HepG2 (cell line): Measurements from ENCODE around the gene PPP1R7. TPM values are rescaled to one million over a fixed set of nuclear protein-coding genes. Genes with fewer than 3 reads are reported as not detected.
A peak's percentile ranks its signal among the peaks of the same experiment; 100 is the strongest.

Source experiments
- ATF5 ChIP-seq: sonication (generic); formaldehyde crosslinking; IDR thresholded peaks from 2 replicates; pipeline ENCODE4 v1.4.0; 2020; ENCODE audit warnings: mild to moderate bottlenecking, low read depth, missing genetic modification reagents
- BATF2 ChIP-seq: sonication (generic); formaldehyde crosslinking; IDR thresholded peaks from 2 replicates; pipeline ENCODE4 v1.8.0; 2022; ENCODE audit warnings: mild to moderate bottlenecking, missing genetic modification reagents, moderate library complexity
- BORCS8-MEF2B ChIP-seq: sonication (generic); formaldehyde crosslinking; IDR thresholded peaks from 2 replicates; pipeline ENCODE4 v1.8.0; 2022; ENCODE audit warnings: mild to moderate bottlenecking, missing genetic modification reagents
- GABPA ChIP-seq, 2 experiments: IDR thresholded peaks; 2 replicates each; pipeline ENCODE4 v1.6.1; 2011 to 2016; ENCODE audit warnings: low read depth in 2 of 2, low read length in 1 of 2, missing biosample characterization in 1 of 2, missing genetic modification characterization in 1 of 2
- GABPB1 ChIP-seq: IDR thresholded peaks from 2 replicates; pipeline ENCODE4 v1.6.1; 2016; ENCODE audit warnings: mild to moderate bottlenecking, missing genetic modification reagents, moderate library complexity, missing compliant biosample characterization
- HOXD1 ChIP-seq: sonication (generic); formaldehyde crosslinking; IDR thresholded peaks from 2 replicates; pipeline ENCODE4 v1.5.0; 2020; ENCODE audit warnings: missing genetic modification reagents
- KLF13 ChIP-seq: sonication (generic); formaldehyde crosslinking; IDR thresholded peaks from 2 replicates; pipeline ENCODE4 v1.4.0; 2020; ENCODE audit warnings: mild to moderate bottlenecking, missing genetic modification reagents
- NCOA2 ChIP-seq: sonication (generic); formaldehyde crosslinking; IDR thresholded peaks from 2 replicates; pipeline ENCODE4 v1.8.0; 2022; ENCODE audit warnings: inconsistent platforms
- NFATC3 ChIP-seq: sonication (generic); formaldehyde crosslinking; IDR thresholded peaks from 2 replicates; pipeline ENCODE4 v1.5.1; 2020; ENCODE audit warnings: mild to moderate bottlenecking, missing genetic modification reagents
- NFE2 ChIP-seq: sonication (generic); formaldehyde crosslinking; IDR thresholded peaks from 2 replicates; pipeline ENCODE4 v1.4.0; 2020; ENCODE audit warnings: missing genetic modification reagents
- NR1H2 ChIP-seq: sonication (generic); formaldehyde crosslinking; IDR thresholded peaks from 2 replicates; pipeline ENCODE4 v1.8.1; 2022; ENCODE audit warnings: low read depth, missing genetic modification reagents, borderline replicate concordance
- THRA ChIP-seq: sonication (generic); formaldehyde crosslinking; IDR thresholded peaks from 2 replicates; pipeline ENCODE4 v1.4.0; 2020; ENCODE audit warnings: missing genetic modification reagents, borderline replicate concordance
- ZNF143 ChIP-seq: sonication (generic); formaldehyde crosslinking; IDR thresholded peaks from 2 replicates; pipeline ENCODE4 v1.4.0; 2020; ENCODE audit warnings: missing genetic modification reagents
- ZNF652 ChIP-seq: IDR thresholded peaks from 2 replicates; pipeline ENCODE4 v1.6.1; 2016; ENCODE audit warnings: low read depth, borderline replicate concordance
- ZNF710 ChIP-seq: sonication (generic); formaldehyde crosslinking; IDR thresholded peaks from 2 replicates; pipeline ENCODE4 v1.5.0; 2020; ENCODE audit warnings: mild to moderate bottlenecking, missing genetic modification reagents, borderline replicate concordance
- polyA plus RNA-seq, 8 experiments: library from polyadenylated mRNA; depleted of rRNA in 3 of 8; stranded (reverse) in 7 of 8; unstranded in 1 of 8; fragments of >200 nt; fragmentation: Illumina TruSeq in 4 of 8; extraction: Trizol in 4 of 8; gene quantifications; 2 replicates each; pipeline versions ENCODE4 v1.2.1 to v1.2.3, GENCODE V29; 2011 to 2016; ENCODE audit warnings: low read depth in 4 of 8, missing spikeins in 1 of 8, mixed read lengths in 1 of 8; ENCODE audit not compliant: insufficient read depth in 1 of 8
- total RNA-seq, 5 experiments: library from RNA; depleted of rRNA; stranded (reverse); fragments of >200 nt; fragmentation: Illumina TruSeq; extraction: Trizol; gene quantifications; 2 replicates each; pipeline ENCODE4 v1.2.3, GENCODE V29; 2016; ENCODE audit warnings: low read depth in 1 of 5
- TF ChIP-seq, protein P1 (sequence below): IDR thresholded peaks from 2 replicates; pipeline ENCODE4 v1.4.0; 2020; ENCODE audit warnings: mild to moderate bottlenecking, missing genetic modification reagents
- TF ChIP-seq, protein P2 (sequence below): sonication (generic); formaldehyde crosslinking; IDR thresholded peaks from 2 replicates; pipeline ENCODE4 v1.5.1; 2020; ENCODE audit warnings: missing genetic modification reagents, mild to moderate bottlenecking, borderline replicate concordance

Gene PPP1R7
- total and polyA plus RNA-seq, 2 of the 13 experiments (the other 11 are each of a cell fraction or from before 2014, with no cell fraction given): 33.3 to 67.9 TPM

GRCh38 chr2:241218131-241219029 lies 68.1 kb downstream of the PPP1R7 start (continued):
- TF ChIP-seq, protein P1, sequence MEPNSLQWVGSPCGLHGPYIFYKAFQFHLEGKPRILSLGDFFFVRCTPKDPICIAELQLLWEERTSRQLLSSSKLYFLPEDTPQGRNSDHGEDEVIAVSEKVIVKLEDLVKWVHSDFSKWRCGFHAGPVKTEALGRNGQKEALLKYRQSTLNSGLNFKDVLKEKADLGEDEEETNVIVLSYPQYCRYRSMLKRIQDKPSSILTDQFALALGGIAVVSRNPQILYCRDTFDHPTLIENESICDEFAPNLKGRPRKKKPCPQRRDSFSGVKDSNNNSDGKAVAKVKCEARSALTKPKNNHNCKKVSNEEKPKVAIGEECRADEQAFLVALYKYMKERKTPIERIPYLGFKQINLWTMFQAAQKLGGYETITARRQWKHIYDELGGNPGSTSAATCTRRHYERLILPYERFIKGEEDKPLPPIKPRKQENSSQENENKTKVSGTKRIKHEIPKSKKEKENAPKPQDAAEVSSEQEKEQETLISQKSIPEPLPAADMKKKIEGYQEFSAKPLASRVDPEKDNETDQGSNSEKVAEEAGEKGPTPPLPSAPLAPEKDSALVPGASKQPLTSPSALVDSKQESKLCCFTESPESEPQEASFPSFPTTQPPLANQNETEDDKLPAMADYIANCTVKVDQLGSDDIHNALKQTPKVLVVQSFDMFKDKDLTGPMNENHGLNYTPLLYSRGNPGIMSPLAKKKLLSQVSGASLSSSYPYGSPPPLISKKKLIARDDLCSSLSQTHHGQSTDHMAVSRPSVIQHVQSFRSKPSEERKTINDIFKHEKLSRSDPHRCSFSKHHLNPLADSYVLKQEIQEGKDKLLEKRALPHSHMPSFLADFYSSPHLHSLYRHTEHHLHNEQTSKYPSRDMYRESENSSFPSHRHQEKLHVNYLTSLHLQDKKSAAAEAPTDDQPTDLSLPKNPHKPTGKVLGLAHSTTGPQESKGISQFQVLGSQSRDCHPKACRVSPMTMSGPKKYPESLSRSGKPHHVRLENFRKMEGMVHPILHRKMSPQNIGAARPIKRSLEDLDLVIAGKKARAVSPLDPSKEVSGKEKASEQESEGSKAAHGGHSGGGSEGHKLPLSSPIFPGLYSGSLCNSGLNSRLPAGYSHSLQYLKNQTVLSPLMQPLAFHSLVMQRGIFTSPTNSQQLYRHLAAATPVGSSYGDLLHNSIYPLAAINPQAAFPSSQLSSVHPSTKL (CRISPR knock-in tag): peak; percentile 23; the same call in 1 of the 2 replicates
- TF ChIP-seq ZNF710: peak; percentile 50
- no peak for TF ChIP-seq NFE2
- peak; percentile 80 for TF ChIP-seq GABPB1 (CRISPR knock-in tag)
- peak; percentile 89 for TF ChIP-seq BORCS8-MEF2B
- 0 out of 2 replicates have a peak, but pooled peaks have one; percentile 54 for TF ChIP-seq KLF13 (CRISPR knock-in tag)
- TF ChIP-seq NR1H2 (CRISPR knock-in tag): peak; percentile 74; the same call in 1 of the 2 replicates
- peak; percentile 90 for TF ChIP-seq BATF2 (CRISPR knock-in tag)
- TF ChIP-seq NCOA2 (CRISPR knock-in tag): no peak
- TF ChIP-seq ZNF652 (CRISPR knock-in tag): peak; percentile 82
- TF ChIP-seq THRA (CRISPR knock-in tag): peak; percentile 45; the same call in 1 of the 2 replicates
- TF ChIP-seq, protein P2, sequence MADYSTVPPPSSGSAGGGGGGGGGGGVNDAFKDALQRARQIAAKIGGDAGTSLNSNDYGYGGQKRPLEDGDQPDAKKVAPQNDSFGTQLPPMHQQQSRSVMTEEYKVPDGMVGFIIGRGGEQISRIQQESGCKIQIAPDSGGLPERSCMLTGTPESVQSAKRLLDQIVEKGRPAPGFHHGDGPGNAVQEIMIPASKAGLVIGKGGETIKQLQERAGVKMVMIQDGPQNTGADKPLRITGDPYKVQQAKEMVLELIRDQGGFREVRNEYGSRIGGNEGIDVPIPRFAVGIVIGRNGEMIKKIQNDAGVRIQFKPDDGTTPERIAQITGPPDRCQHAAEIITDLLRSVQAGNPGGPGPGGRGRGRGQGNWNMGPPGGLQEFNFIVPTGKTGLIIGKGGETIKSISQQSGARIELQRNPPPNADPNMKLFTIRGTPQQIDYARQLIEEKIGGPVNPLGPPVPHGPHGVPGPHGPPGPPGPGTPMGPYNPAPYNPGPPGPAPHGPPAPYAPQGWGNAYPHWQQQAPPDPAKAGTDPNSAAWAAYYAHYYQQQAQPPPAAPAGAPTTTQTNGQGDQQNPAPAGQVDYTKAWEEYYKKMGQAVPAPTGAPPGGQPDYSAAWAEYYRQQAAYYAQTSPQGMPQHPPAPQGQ (CRISPR knock-in tag): no peak
- no peak for TF ChIP-seq GABPA (IDR thresholded peaks at IDR 0.05; ENCODE audit: low read depth, low read length)
- peak; percentile 57 for TF ChIP-seq GABPA (CRISPR knock-in tag; IDR thresholded peaks at IDR 0.05; ENCODE audit: low read depth)
- peak; percentile 61; the same call in 1 of the 2 replicates for TF ChIP-seq HOXD1 (CRISPR knock-in tag)
- peak; percentile 12; the same call in 1 of the 2 replicates for TF ChIP-seq ZNF143 (CRISPR knock-in tag)
- TF ChIP-seq NFATC3: no peak
- TF ChIP-seq ATF5 (CRISPR knock-in tag): no peak
